ENCODE measurements around the gene GSG1L.

Gene GSG1L

DNA sequence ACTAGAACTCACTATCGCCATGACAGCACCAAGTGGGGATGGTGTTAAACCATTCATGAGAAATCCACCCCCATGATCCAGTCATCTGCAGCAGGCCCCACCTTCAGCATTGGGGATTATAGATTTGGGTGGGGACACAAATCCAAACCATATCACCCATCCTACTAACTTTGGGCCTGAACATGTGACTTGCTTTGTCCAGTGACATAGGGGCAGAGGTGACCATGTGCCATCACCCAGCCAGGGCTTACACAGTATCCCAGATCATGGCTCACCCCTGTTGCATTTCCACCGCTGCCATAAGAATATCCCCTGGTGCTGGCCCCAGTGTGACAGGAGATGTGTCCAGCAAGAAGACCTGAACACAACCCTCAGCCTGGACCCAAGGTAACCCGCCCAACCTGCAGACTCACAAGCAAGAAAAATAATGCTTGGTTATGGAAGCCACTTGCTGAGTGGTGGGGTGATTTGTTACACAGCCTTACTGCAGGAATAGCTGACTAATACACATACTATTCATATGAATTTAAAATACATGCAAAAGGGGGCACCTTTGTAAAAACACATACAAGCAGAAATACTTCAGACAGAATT is 130.9 kb downstream of the GSG1L start:
- Histone ChIP-seq H3K27ac (ENCODE audit: low read depth, low read length) (no peak overlapping the region), H3K9me2 (replicated peaks; ENCODE audit: insufficient read depth, low read length) (no peaks in the 10 kb centered on the region), H3K36me3 (ENCODE audit: low read length) (no peaks in the 10 kb centered on the region), H3K4me2 (ENCODE audit: low read depth, low read length, poor library complexity, severe bottlenecking) (no peak overlapping the region), H2AFZ (ENCODE audit: low read depth, low read length, severe bottlenecking) (no peak overlapping the region), H3K9me3 (ENCODE audit: insufficient read depth, low read length) (no peaks in the 10 kb centered on the region), H3K4me3 (ENCODE audit: insufficient read depth, low read length, poor library complexity, severe bottlenecking) (no peak overlapping the region), H3K79me2 (ENCODE audit: insufficient read depth, low read length) (no peaks in the 10 kb centered on the region), H4K20me1 (ENCODE audit: low read depth, low read length) (no peaks in the 10 kb centered on the region), H3K9ac (ENCODE audit: low read length) (no peak overlapping the region), H3F3A (ENCODE audit: insufficient read depth) (no peaks in the 10 kb centered on the region), H3K27me3 (ENCODE audit: low read length) (no peaks in the 10 kb centered on the region)
- TF ChIP-seq, protein P1, sequence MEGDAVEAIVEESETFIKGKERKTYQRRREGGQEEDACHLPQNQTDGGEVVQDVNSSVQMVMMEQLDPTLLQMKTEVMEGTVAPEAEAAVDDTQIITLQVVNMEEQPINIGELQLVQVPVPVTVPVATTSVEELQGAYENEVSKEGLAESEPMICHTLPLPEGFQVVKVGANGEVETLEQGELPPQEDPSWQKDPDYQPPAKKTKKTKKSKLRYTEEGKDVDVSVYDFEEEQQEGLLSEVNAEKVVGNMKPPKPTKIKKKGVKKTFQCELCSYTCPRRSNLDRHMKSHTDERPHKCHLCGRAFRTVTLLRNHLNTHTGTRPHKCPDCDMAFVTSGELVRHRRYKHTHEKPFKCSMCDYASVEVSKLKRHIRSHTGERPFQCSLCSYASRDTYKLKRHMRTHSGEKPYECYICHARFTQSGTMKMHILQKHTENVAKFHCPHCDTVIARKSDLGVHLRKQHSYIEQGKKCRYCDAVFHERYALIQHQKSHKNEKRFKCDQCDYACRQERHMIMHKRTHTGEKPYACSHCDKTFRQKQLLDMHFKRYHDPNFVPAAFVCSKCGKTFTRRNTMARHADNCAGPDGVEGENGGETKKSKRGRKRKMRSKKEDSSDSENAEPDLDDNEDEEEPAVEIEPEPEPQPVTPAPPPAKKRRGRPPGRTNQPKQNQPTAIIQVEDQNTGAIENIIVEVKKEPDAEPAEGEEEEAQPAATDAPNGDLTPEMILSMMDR (IDR thresholded peaks at IDR 0.05; ENCODE audit: insufficient read depth, low read length, poor library complexity, severe bottlenecking), result no peak
- TF ChIP-seq EZH2phosphoT487 (conservative IDR thresholded peaks at IDR 0.05; ENCODE audit: low read length), result no peak

- TF ChIP-seq, protein P1 (IDR thresholded peaks at IDR 0.05; ENCODE audit: insufficient read depth, low read length, poor library complexity, severe bottlenecking), result no peak
- TF ChIP-seq EZH2phosphoT487 (conservative IDR thresholded peaks at IDR 0.05; ENCODE audit: low read length), result no peak
- H3K27ac ChIP-seq (ENCODE audit: low read depth, low read length), result no peak overlapping the region
- no peaks in the 10 kb centered on the region for H3K9me2 ChIP-seq (replicated peaks; ENCODE audit: insufficient read depth, low read length)
- no peak overlapping the region for H2AFZ ChIP-seq (ENCODE audit: low read depth, low read length, severe bottlenecking)
- H3F3A ChIP-seq (ENCODE audit: insufficient read depth), result no peaks in the 10 kb centered on the region
- no peak overlapping the region for H3K4me3 ChIP-seq (ENCODE audit: insufficient read depth, low read length, poor library complexity, severe bottlenecking)
- H3K79me2 ChIP-seq (ENCODE audit: insufficient read depth, low read length), result no peaks in the 10 kb centered on the region
- no peaks in the 10 kb centered on the region for H3K36me3 ChIP-seq (ENCODE audit: low read length)
- H3K9ac ChIP-seq (ENCODE audit: low read length), result no peak overlapping the region
- no peaks in the 10 kb centered on the region for H3K27me3 ChIP-seq (ENCODE audit: low read length)
- H4K20me1 ChIP-seq (ENCODE audit: low read depth, low read length), result no peaks in the 10 kb centered on the region
- H3K9me3 ChIP-seq (ENCODE audit: insufficient read depth, low read length), result no peaks in the 10 kb centered on the region
- no peak overlapping the region for H3K4me2 ChIP-seq (ENCODE audit: low read depth, low read length, poor library complexity, severe bottlenecking)
These were observed 133.7 kb downstream of the GSG1L start for GRCh38 chr16:27929818-27930217.

GRCh38 chr16:27928542-27928941 is 135.0 kb downstream of the GSG1L start:
- no peaks in the 10 kb centered on the region for H3K9me2 ChIP-seq (replicated peaks; ENCODE audit: insufficient read depth, low read length)
- H3K27me3 ChIP-seq (ENCODE audit: low read length), result no peaks in the 10 kb centered on the region
- no peaks in the 10 kb centered on the region for H3K36me3 ChIP-seq (ENCODE audit: low read length)
- H3F3A ChIP-seq (ENCODE audit: insufficient read depth), result no peaks in the 10 kb centered on the region
- H3K79me2 ChIP-seq (ENCODE audit: insufficient read depth, low read length), result no peaks in the 10 kb centered on the region
- no peak for TF ChIP-seq EZH2phosphoT487 (conservative IDR thresholded peaks at IDR 0.05; ENCODE audit: low read length)
- TF ChIP-seq, protein P1 (IDR thresholded peaks at IDR 0.05; ENCODE audit: insufficient read depth, low read length, poor library complexity, severe bottlenecking), result no peak
- no peaks in the 10 kb centered on the region for H3K9me3 ChIP-seq (ENCODE audit: insufficient read depth, low read length)
- H3K4me3 ChIP-seq (ENCODE audit: insufficient read depth, low read length, poor library complexity, severe bottlenecking), result no peak overlapping the region
- no peak overlapping the region for H2AFZ ChIP-seq (ENCODE audit: low read depth, low read length, severe bottlenecking)
- no peak overlapping the region for H3K4me2 ChIP-seq (ENCODE audit: low read depth, low read length, poor library complexity, severe bottlenecking)
- H3K9ac ChIP-seq (ENCODE audit: low read length), result no peak overlapping the region
- H3K27ac ChIP-seq (ENCODE audit: low read depth, low read length), result no peak overlapping the region
- H4K20me1 ChIP-seq (ENCODE audit: low read depth, low read length), result no peaks in the 10 kb centered on the region
